IPS DF 6.9 (cell line): ENCODE measurements around the gene GAL3ST3.

Source experiments
- DNase-seq: peaks from one replicate; pipeline ENCODE4 v3.0.0-alpha.2; 2013; ENCODE audit warnings: low read depth, low spot score
- H3K27ac ChIP-seq: one replicate; pipeline ENCODE4 v1.5.1; 2013; ENCODE audit warnings: low read length, control low read depth
- H3K27me3 ChIP-seq: 2 replicates; pipeline ENCODE4 v1.6.1; 2013; ENCODE audit warnings: mild to moderate bottlenecking, low read length; ENCODE audit not compliant: control insufficient read depth, insufficient read depth
- H3K36me3 ChIP-seq: 2 replicates; pipeline ENCODE4 v1.6.1; 2013; ENCODE audit warnings: low read length; ENCODE audit not compliant: control insufficient read depth, insufficient read depth
- H3K4me1 ChIP-seq: 2 replicates; pipeline ENCODE4 v1.6.1; 2013; ENCODE audit warnings: low read length; ENCODE audit not compliant: control insufficient read depth, insufficient read depth
- H3K4me3 ChIP-seq: 2 replicates; pipeline ENCODE4 v1.5.1; 2013; ENCODE audit warnings: mild to moderate bottlenecking, low read length
- H3K9me3 ChIP-seq: 2 replicates; pipeline ENCODE4 v1.6.1; 2013; ENCODE audit warnings: low read length, inconsistent platforms; ENCODE audit not compliant: control insufficient read depth, insufficient read depth
- WGBS: extraction: QIAGEN DNeasy Blood & Tissue Kit; methylation state at CpG from one replicate; pipeline ENCODE4 v1.1.7; 2013; ENCODE audit warnings: mixed read lengths, missing lambda C conversion rate; ENCODE audit not compliant: insufficient read length, insufficient coverage; 5-methylcytosine and 5-hydroxymethylcytosine counted together

GAL3ST3 gene

GRCh38 chr11:66045177-66045639 is 3.8 kb downstream of the GAL3ST3 start:
- WGBS: no CpG with 5 or more reads among the region's 11 CpGs
- Histone ChIP-seq H3K4me1 (peaks cover 7% of the 10 kb centered on the region), H3K4me3 (no peak overlapping the region), H3K36me3 (peaks cover 8% of the 10 kb centered on the region; the same call in 1 of the 2 replicates), H3K27me3 (no peaks in the 10 kb centered on the region), H3K9me3 (no peaks in the 10 kb centered on the region), H3K27ac (no peak overlapping the region)
- no peak for DNase-seq

GRCh38 chr11:66044757-66045156 is 4.2 kb downstream of the GAL3ST3 start:
- Histone ChIP-seq H3K27ac (no peak overlapping the region), H3K4me1 (peaks cover 7% of the 10 kb centered on the region), H3K27me3 (no peaks in the 10 kb centered on the region), H3K9me3 (no peaks in the 10 kb centered on the region), H3K4me3 (no peak overlapping the region), H3K36me3 (peaks cover 8% of the 10 kb centered on the region; the same call in 1 of the 2 replicates)
- no CpG with 5 or more reads among the region's 6 CpGs for WGBS
- DNase-seq: no peak

GRCh38 chr11:66042996-66043906 is 5.7 kb downstream of the GAL3ST3 start:
- Histone ChIP-seq H3K4me3 (no peak overlapping the region), H3K27me3 (no peaks in the 10 kb centered on the region), H3K9me3 (no peaks in the 10 kb centered on the region), H3K4me1 (peaks cover 4% of the 10 kb centered on the region), H3K36me3 (peaks cover 8% of the 10 kb centered on the region; the same call in 1 of the 2 replicates), H3K27ac (no peak overlapping the region)
- no peak for DNase-seq
- no CpG with 5 or more reads among the region's 88 CpGs for WGBS

GRCh38 chr11:66042227-66042995 is 6.5 kb downstream of the GAL3ST3 start:
- no peak overlapping the region for H3K27ac ChIP-seq
- H3K27me3 ChIP-seq: no peaks in the 10 kb centered on the region
- H3K4me1 ChIP-seq: peaks cover 4% of the 10 kb centered on the region
- H3K36me3 ChIP-seq: peaks cover 8% of the 10 kb centered on the region; the same call in 1 of the 2 replicates
- no peaks in the 10 kb centered on the region for H3K9me3 ChIP-seq
- H3K4me3 ChIP-seq: no peak overlapping the region
- no CpG with 5 or more reads among the region's 81 CpGs for WGBS
- DNase-seq: no peak

GRCh38 chr11:66039765-66040164 is 9.2 kb downstream of the GAL3ST3 start:
- no peak for DNase-seq
- Histone ChIP-seq H3K27me3 (no peaks in the 10 kb centered on the region; the same call in 1 of the 2 replicates), H3K27ac (no peak overlapping the region), H3K36me3 (peaks cover 8% of the 10 kb centered on the region; the same call in 1 of the 2 replicates), H3K4me1 (no peaks in the 10 kb centered on the region; the same call in 1 of the 2 replicates), H3K4me3 (no peak overlapping the region), H3K9me3 (no peaks in the 10 kb centered on the region)
- WGBS: no CpG with 5 or more reads among the region's 3 CpGs

- no peak for DNase-seq
- no CpG with 5 or more reads among the region's 3 CpGs for WGBS
- no peaks in the 10 kb centered on the region for H3K4me1 ChIP-seq
These were observed 11.6 kb downstream of the GAL3ST3 start for GRCh38 chr11:66037327-66037726.

GRCh38 chr11:66036334-66036710 is 12.6 kb downstream of the GAL3ST3 start:
- no CpG with 5 or more reads among the region's 5 CpGs for WGBS
- no peaks in the 10 kb centered on the region for H3K36me3 ChIP-seq
- no peak overlapping the region for H3K27ac ChIP-seq
- H3K27me3 ChIP-seq: no peaks in the 10 kb centered on the region; the same call in 1 of the 2 replicates
- no peaks in the 10 kb centered on the region for H3K4me1 ChIP-seq
- DNase-seq: no peak
- H3K4me3 ChIP-seq: no peak overlapping the region
- no peaks in the 10 kb centered on the region for H3K9me3 ChIP-seq

More at GRCh38 chr11:66037327-66037726, 11.6 kb downstream of the GAL3ST3 start:
- H3K27me3 ChIP-seq: no peaks in the 10 kb centered on the region; the same call in 1 of the 2 replicates
- no peaks in the 10 kb centered on the region for H3K9me3 ChIP-seq
- H3K27ac ChIP-seq: no peak overlapping the region
- H3K4me3 ChIP-seq: no peak overlapping the region
- no peaks in the 10 kb centered on the region; the same call in 1 of the 2 replicates for H3K36me3 ChIP-seq

GRCh38 chr11:66035653-66036333 is 13.2 kb downstream of the GAL3ST3 start:
- Histone ChIP-seq H3K4me3 (no peak overlapping the region), H3K27me3 (no peaks in the 10 kb centered on the region; the same call in 1 of the 2 replicates), H3K27ac (no peak overlapping the region), H3K4me1 (no peaks in the 10 kb centered on the region), H3K9me3 (no peaks in the 10 kb centered on the region), H3K36me3 (no peaks in the 10 kb centered on the region)
- no peak for DNase-seq
- WGBS: no CpG with 5 or more reads among the region's 9 CpGs

- Histone ChIP-seq H3K4me3 (no peak overlapping the region), H3K9me3 (no peaks in the 10 kb centered on the region), H3K27me3 (no peaks in the 10 kb centered on the region; the same call in 1 of the 2 replicates), H3K36me3 (no peaks in the 10 kb centered on the region), H3K27ac (no peak overlapping the region), H3K4me1 (no peaks in the 10 kb centered on the region)
- DNase-seq: no peak
- WGBS: no CpG with 5 or more reads among the region's 8 CpGs
These were observed 15.8 kb downstream of the GAL3ST3 start for GRCh38 chr11:66032957-66033735.
